SU-DHL-6 (cell line): ENCODE measurements around the gene DNAH12.

ENCODE experiments used
- EZH2phosphoT487 ChIP-seq: fragments of 200-600 bp; sonication (generic), shearing (Covaris generic); conservative IDR thresholded peaks from 2 replicates; pipeline ENCODE4 v1.6.1; 2018; ENCODE audit warnings: mild to moderate bottlenecking, antibody characterized with exemption, low read length, moderate library complexity, mixed read lengths
- TF ChIP-seq, protein P1 (sequence below): fragments of 200-600 bp; sonication (generic); IDR thresholded peaks from one replicate; pipeline ENCODE4 v1.5.1; 2017; ENCODE audit warnings: antibody characterized with exemption, mild to moderate bottlenecking, low read length, moderate library complexity; ENCODE audit not compliant: insufficient read depth, poor library complexity, severe bottlenecking

GRCh38 chr3:57409471-57409870 lies 134.7 kb downstream of the DNAH12 start:
- TF ChIP-seq, protein P1, sequence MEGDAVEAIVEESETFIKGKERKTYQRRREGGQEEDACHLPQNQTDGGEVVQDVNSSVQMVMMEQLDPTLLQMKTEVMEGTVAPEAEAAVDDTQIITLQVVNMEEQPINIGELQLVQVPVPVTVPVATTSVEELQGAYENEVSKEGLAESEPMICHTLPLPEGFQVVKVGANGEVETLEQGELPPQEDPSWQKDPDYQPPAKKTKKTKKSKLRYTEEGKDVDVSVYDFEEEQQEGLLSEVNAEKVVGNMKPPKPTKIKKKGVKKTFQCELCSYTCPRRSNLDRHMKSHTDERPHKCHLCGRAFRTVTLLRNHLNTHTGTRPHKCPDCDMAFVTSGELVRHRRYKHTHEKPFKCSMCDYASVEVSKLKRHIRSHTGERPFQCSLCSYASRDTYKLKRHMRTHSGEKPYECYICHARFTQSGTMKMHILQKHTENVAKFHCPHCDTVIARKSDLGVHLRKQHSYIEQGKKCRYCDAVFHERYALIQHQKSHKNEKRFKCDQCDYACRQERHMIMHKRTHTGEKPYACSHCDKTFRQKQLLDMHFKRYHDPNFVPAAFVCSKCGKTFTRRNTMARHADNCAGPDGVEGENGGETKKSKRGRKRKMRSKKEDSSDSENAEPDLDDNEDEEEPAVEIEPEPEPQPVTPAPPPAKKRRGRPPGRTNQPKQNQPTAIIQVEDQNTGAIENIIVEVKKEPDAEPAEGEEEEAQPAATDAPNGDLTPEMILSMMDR = no peak
- no peak for TF ChIP-seq EZH2phosphoT487
